HEK293 (cell line): Measurements from ENCODE around the gene SSPN.

Source experiments
- CTCF ChIA-PET: fragments of 350-600 bp; formaldehyde crosslinking; extraction: SDS; loops from one replicate; lab custom pipeline; 2021; ENCODE audit warnings: antibody characterized with exemption; lab: Yijun Ruan, JAX
- POLR2A ChIA-PET: fragments of 300-600 bp; formaldehyde crosslinking; extraction: SDS; loops from one replicate; lab custom pipeline; 2020; ENCODE audit warnings: antibody characterized with exemption, inconsistent platforms; lab: Yijun Ruan, JAX
- H3K27ac ChIP-seq: fragments of 200-500 bp; sonication (Bioruptor generic); 2 replicates; pipeline ENCODE4 v1.5.1; 2014; ENCODE audit warnings: low read depth, low read length, control low read depth, inconsistent platforms; ENCODE audit errors: extremely low read depth
- H3K36me3 ChIP-seq, 2 experiments: fragments of 200-500 bp in 1 of 2; sonication (Bioruptor generic) in 1 of 2; 1 replicate in 1 of 2; 2 replicates in 1 of 2; pipeline ENCODE4 v1.5.1; 2014 to 2017; ENCODE audit warnings: inconsistent platforms in 2 of 2, low read length in 2 of 2; ENCODE audit not compliant: control insufficient read depth in 2 of 2, insufficient read depth in 1 of 2
- H3K4me1 ChIP-seq: fragments of 200-500 bp; sonication (Bioruptor generic); 2 replicates; pipeline ENCODE4 v1.5.1; 2014; ENCODE audit warnings: mild to moderate bottlenecking, low read length, inconsistent platforms; ENCODE audit not compliant: control insufficient read depth, insufficient read depth
- H3K4me3 ChIP-seq: 2 replicates; pipeline ENCODE4 v1.5.1; 2011; ENCODE audit warnings: low read depth, mild to moderate bottlenecking, control low read depth, low read length, moderate library complexity
- H3K9me3 ChIP-seq: fragments of 200-500 bp; sonication (Bioruptor generic); 2 replicates; pipeline ENCODE4 v1.5.1; 2014; ENCODE audit warnings: low read depth, low read length, inconsistent platforms; ENCODE audit not compliant: control insufficient read depth, insufficient read depth
- GLI2 ChIP-seq: fragments of 450-650 bp; formaldehyde crosslinking; IDR thresholded peaks from 2 replicates; pipeline ENCODE4; 2017; ENCODE audit warnings: missing biosample characterization, missing genetic modification characterization, low read depth, borderline replicate concordance
- GLIS2 ChIP-seq: fragments of 450-650 bp; formaldehyde crosslinking; IDR thresholded peaks from 2 replicates; pipeline ENCODE4 v1.5.1; 2016; ENCODE audit warnings: missing biosample characterization, missing genetic modification characterization
- HOXC10 ChIP-seq: sonication (generic); formaldehyde crosslinking; IDR thresholded peaks from 2 replicates; pipeline ENCODE4 v1.8.1; 2023; ENCODE audit warnings: mild to moderate bottlenecking, missing genetic modification reagents
- HOXD13 ChIP-seq: sonication (generic); formaldehyde crosslinking; IDR thresholded peaks from 2 replicates; pipeline ENCODE4 v1.8.0; 2022; ENCODE audit warnings: missing genetic modification reagents, borderline replicate concordance
- IKZF3 ChIP-seq: fragments of 450-650 bp; IDR thresholded peaks from 2 replicates; pipeline ENCODE4 v1.5.0; 2018; ENCODE audit warnings: missing biosample characterization, mild to moderate bottlenecking, missing genetic modification characterization, moderate library complexity
- SP2 ChIP-seq: fragments of 450-650 bp; formaldehyde crosslinking; IDR thresholded peaks from 2 replicates; pipeline ENCODE4 v1.5.1; 2016; ENCODE audit warnings: missing biosample characterization, missing genetic modification characterization
- TCF7L2 ChIP-seq: IDR thresholded peaks from 2 replicates; pipeline ENCODE4 v1.6.1; 2011; ENCODE audit warnings: low read depth, mild to moderate bottlenecking, inconsistent platforms, low read length, moderate library complexity, borderline replicate concordance
- YY2 ChIP-seq: fragments of 450-650 bp; formaldehyde crosslinking; IDR thresholded peaks from 2 replicates; pipeline ENCODE4 v1.5.1; 2016; ENCODE audit warnings: missing biosample characterization, missing genetic modification characterization
- ZBTB21 ChIP-seq: fragments of 450-650 bp; formaldehyde crosslinking; IDR thresholded peaks from 2 replicates; pipeline ENCODE4 v1.5.1; 2017; ENCODE audit warnings: missing biosample characterization, missing genetic modification characterization
- ZFHX2 ChIP-seq: fragments of 450-650 bp; formaldehyde crosslinking; conservative IDR thresholded peaks from 2 replicates; pipeline ENCODE4 v1.5.1; 2016; ENCODE audit warnings: missing biosample characterization, missing genetic modification characterization
- ZNF138 ChIP-seq: fragments of 450-650 bp; formaldehyde crosslinking; IDR thresholded peaks from 2 replicates; pipeline ENCODE4 v1.5.1; 2016; ENCODE audit warnings: missing biosample characterization, missing genetic modification characterization, borderline replicate concordance
- ZNF335 ChIP-seq: fragments of 450-650 bp; formaldehyde crosslinking; conservative IDR thresholded peaks from 2 replicates; pipeline ENCODE4 v1.5.1; 2016; ENCODE audit warnings: missing biosample characterization, missing genetic modification characterization
- ZNF473 ChIP-seq: fragments of 450-650 bp; formaldehyde crosslinking; IDR thresholded peaks from 2 replicates; pipeline ENCODE4 v1.5.1; 2017; ENCODE audit warnings: missing biosample characterization, missing genetic modification characterization
- ZNF48 ChIP-seq: fragments of 450-650 bp; formaldehyde crosslinking; IDR thresholded peaks from 2 replicates; pipeline ENCODE4 v1.5.1; 2016; ENCODE audit warnings: missing biosample characterization, missing genetic modification characterization
- ZNF521 ChIP-seq: fragments of 450-650 bp; formaldehyde crosslinking; IDR thresholded peaks from 2 replicates; pipeline ENCODE4 v1.5.1; 2017; ENCODE audit warnings: missing biosample characterization, mild to moderate bottlenecking, missing genetic modification characterization
- ZNF529 ChIP-seq: fragments of 450-650 bp; formaldehyde crosslinking; IDR thresholded peaks from 2 replicates; pipeline ENCODE4 v1.5.1; 2017; ENCODE audit warnings: missing genetic modification characterization, missing biosample characterization; ENCODE audit not compliant: insufficient replicate concordance
- ZNF677 ChIP-seq: fragments of 450-650 bp; IDR thresholded peaks from 2 replicates; pipeline ENCODE4 v1.5.0; 2018; ENCODE audit warnings: missing biosample characterization, mild to moderate bottlenecking, missing genetic modification characterization, moderate library complexity
- ZNF837 ChIP-seq: fragments of 450-650 bp; formaldehyde crosslinking; IDR thresholded peaks from 2 replicates; pipeline ENCODE4 v1.5.1; 2016; ENCODE audit warnings: missing biosample characterization, missing genetic modification characterization
- TF ChIP-seq, protein P1 (sequence below): fragments of 450-650 bp; formaldehyde crosslinking; IDR thresholded peaks from 2 replicates; pipeline ENCODE4 v1.5.1; 2016; ENCODE audit warnings: missing biosample characterization, missing genetic modification characterization, borderline replicate concordance
- TF ChIP-seq, protein P2 (sequence below): fragments of 450-650 bp; formaldehyde crosslinking; IDR thresholded peaks from 2 replicates; pipeline ENCODE4 v1.5.1; 2017; ENCODE audit warnings: missing biosample characterization, missing genetic modification characterization
- TF ChIP-seq, protein P3 (sequence below): fragments of 450-650 bp; formaldehyde crosslinking; IDR thresholded peaks from 2 replicates; pipeline ENCODE4 v1.5.1; 2016; ENCODE audit warnings: missing biosample characterization, missing genetic modification characterization
- TF ChIP-seq, protein P4 (sequence below): fragments of 450-650 bp; formaldehyde crosslinking; IDR thresholded peaks from 2 replicates; pipeline ENCODE4 v1.5.1; 2017; ENCODE audit warnings: missing biosample characterization, mild to moderate bottlenecking, missing genetic modification characterization, moderate library complexity
- TF ChIP-seq, protein P5 (sequence below): fragments of 450-650 bp; IDR thresholded peaks from 2 replicates; pipeline ENCODE4 v1.5.1; 2018; ENCODE audit warnings: missing biosample characterization, mild to moderate bottlenecking, missing genetic modification characterization

The SSPN gene

DNA sequence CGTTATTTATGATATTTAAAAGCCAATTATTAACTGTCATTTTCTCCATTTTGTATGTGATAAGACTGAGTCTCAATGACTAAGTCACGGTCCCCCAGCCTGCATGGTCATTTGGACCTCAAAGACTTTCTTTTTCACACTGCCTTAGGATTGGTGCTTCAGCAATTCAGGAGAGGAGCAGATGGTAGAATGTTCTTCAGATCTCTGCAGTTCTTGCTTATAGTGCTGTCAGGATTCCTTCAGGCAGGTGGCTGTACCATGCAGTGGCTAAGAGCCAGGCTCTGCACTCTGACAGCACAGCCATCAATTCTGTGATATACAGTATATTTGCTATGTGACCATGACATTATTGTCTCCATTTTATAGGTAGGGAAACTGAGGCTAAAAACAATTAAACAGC, 18.7 kb downstream of the SSPN start (continued):
- TF ChIP-seq, protein P1, sequence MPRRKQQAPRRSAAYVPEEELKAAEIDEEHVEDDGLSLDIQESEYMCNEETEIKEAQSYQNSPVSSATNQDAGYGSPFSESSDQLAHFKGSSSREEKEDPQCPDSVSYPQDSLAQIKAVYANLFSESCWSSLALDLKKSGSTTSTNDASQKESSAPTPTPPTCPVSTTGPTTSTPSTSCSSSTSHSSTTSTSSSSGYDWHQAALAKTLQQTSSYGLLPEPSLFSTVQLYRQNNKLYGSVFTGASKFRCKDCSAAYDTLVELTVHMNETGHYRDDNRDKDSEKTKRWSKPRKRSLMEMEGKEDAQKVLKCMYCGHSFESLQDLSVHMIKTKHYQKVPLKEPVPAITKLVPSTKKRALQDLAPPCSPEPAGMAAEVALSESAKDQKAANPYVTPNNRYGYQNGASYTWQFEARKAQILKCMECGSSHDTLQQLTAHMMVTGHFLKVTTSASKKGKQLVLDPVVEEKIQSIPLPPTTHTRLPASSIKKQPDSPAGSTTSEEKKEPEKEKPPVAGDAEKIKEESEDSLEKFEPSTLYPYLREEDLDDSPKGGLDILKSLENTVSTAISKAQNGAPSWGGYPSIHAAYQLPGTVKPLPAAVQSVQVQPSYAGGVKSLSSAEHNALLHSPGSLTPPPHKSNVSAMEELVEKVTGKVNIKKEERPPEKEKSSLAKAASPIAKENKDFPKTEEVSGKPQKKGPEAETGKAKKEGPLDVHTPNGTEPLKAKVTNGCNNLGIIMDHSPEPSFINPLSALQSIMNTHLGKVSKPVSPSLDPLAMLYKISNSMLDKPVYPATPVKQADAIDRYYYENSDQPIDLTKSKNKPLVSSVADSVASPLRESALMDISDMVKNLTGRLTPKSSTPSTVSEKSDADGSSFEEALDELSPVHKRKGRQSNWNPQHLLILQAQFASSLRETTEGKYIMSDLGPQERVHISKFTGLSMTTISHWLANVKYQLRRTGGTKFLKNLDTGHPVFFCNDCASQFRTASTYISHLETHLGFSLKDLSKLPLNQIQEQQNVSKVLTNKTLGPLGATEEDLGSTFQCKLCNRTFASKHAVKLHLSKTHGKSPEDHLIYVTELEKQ (tag by site-specific recombination), result no peak

DNA sequence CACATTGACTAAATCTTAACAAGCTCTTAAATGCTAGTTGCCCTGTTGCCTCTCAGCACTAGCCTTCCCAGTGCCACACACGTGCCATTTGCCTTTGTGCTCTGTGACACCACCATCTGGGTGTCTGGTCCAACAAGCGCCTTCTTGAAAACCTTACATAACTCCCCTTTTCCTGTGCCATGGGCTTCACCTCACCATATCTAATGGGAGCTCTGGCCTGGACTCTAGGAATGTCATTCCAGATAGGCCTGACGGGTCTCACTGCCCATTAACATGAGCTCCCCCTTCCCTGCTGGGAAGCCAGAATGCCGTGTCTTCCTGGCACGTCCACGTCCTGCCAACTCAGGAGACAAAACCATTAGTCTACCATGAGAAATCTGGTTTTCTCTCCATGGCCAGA, 24.4 kb downstream of the SSPN start:
- CTCF ChIA-PET, result no interaction called here
- POLR2A ChIA-PET, result no interaction called here
- TF ChIP-seq ZNF837 (tag by site-specific recombination), result no peak
- TF ChIP-seq, protein P2, sequence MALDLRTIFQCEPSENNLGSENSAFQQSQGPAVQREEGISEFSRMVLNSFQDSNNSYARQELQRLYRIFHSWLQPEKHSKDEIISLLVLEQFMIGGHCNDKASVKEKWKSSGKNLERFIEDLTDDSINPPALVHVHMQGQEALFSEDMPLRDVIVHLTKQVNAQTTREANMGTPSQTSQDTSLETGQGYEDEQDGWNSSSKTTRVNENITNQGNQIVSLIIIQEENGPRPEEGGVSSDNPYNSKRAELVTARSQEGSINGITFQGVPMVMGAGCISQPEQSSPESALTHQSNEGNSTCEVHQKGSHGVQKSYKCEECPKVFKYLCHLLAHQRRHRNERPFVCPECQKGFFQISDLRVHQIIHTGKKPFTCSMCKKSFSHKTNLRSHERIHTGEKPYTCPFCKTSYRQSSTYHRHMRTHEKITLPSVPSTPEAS, result no peak
- no peak for TF ChIP-seq ZNF677 (tag by site-specific recombination)
- TF ChIP-seq TCF7L2, result no peak
- no peak for TF ChIP-seq HOXD13
- TF ChIP-seq, protein P3, sequence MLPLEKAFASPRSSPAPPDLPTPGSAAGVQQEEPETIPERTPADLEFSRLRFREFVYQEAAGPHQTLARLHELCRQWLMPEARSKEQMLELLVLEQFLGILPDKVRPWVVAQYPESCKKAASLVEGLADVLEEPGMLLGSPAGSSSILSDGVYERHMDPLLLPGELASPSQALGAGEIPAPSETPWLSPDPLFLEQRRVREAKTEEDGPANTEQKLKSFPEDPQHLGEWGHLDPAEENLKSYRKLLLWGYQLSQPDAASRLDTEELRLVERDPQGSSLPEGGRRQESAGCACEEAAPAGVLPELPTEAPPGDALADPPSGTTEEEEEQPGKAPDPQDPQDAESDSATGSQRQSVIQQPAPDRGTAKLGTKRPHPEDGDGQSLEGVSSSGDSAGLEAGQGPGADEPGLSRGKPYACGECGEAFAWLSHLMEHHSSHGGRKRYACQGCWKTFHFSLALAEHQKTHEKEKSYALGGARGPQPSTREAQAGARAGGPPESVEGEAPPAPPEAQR (tag by site-specific recombination), result no peak
- TF ChIP-seq ZNF48, result no peak
- no peak for TF ChIP-seq ZNF521 (tag by site-specific recombination)
- no peak for TF ChIP-seq GLI2 (tag by site-specific recombination)
- TF ChIP-seq, protein P4, sequence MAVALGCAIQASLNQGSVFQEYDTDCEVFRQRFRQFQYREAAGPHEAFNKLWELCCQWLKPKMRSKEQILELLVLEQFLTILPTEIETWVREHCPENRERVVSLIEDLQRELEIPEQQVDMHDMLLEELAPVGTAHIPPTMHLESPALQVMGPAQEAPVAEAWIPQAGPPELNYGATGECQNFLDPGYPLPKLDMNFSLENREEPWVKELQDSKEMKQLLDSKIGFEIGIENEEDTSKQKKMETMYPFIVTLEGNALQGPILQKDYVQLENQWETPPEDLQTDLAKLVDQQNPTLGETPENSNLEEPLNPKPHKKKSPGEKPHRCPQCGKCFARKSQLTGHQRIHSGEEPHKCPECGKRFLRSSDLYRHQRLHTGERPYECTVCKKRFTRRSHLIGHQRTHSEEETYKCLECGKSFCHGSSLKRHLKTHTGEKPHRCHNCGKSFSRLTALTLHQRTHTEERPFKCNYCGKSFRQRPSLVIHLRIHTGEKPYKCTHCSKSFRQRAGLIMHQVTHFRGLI, result no peak
- no peak for TF ChIP-seq ZNF529
- TF ChIP-seq YY2 (tag by site-specific recombination), result no peak
- TF ChIP-seq IKZF3, result no peak
- no peak for TF ChIP-seq ZNF335
- no peak for TF ChIP-seq GLIS2 (tag by site-specific recombination)
- TF ChIP-seq ZBTB21 (tag by site-specific recombination), result no peak

DNA sequence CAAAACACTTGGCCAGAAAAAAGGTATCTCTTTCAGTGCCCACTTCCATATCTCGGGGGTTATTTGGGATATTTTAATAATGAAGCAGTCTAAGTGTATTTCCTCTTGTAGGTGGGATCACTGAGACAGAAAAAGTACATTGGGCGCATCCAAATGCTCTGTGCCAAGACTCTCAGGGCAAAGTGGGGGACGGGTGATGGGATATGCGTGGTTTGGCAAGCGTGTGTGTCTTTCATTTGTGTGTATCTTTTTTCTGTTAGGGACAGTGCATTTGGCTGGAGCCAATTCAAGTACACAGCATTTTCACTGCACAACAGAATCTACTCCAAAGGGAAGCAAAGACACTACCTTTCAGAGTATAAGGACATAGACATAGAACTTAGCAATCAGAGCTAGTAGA, 29.3 kb downstream of the SSPN start:
- ChIA-PET POLR2A (no interaction called here), CTCF (no interaction called here)
- Histone ChIP-seq H3K4me1 (no peaks in the 10 kb centered on the region), H3K36me3 (no peaks in the 10 kb centered on the region), H3K27ac (no peak overlapping the region), H3K9me3 (no peaks in the 10 kb centered on the region), H3K4me3 (no peak overlapping the region)
- TF ChIP-seq ZNF138 (tag by site-specific recombination) (no peak), ZFHX2 (no peak), SP2 (tag by site-specific recombination) (no peak), ZNF473 (tag by site-specific recombination) (no peak), HOXC10 (CRISPR knock-in tag) (no peak)
- TF ChIP-seq, protein P1 (tag by site-specific recombination), result no peak
- TF ChIP-seq, protein P5, sequence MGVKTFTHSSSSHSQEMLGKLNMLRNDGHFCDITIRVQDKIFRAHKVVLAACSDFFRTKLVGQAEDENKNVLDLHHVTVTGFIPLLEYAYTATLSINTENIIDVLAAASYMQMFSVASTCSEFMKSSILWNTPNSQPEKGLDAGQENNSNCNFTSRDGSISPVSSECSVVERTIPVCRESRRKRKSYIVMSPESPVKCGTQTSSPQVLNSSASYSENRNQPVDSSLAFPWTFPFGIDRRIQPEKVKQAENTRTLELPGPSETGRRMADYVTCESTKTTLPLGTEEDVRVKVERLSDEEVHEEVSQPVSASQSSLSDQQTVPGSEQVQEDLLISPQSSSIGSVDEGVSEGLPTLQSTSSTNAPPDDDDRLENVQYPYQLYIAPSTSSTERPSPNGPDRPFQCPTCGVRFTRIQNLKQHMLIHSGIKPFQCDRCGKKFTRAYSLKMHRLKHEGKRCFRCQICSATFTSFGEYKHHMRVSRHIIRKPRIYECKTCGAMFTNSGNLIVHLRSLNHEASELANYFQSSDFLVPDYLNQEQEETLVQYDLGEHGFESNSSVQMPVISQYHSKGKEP (tag by site-specific recombination), result no peak

More for the DNA sequence above, 24.4 kb downstream of the SSPN start:
- H3K4me3 ChIP-seq, result no peak overlapping the region
- H3K9me3 ChIP-seq, result no peaks in the 10 kb centered on the region
- no peak overlapping the region for H3K27ac ChIP-seq
- H3K36me3 ChIP-seq, result no peaks in the 10 kb centered on the region
- no peaks in the 10 kb centered on the region for H3K4me1 ChIP-seq
